ENCODE measurements around the gene MMP20.

GRCh38 chr11:102622258-102622657 is 2.9 kb downstream of the MMP20 start:
- TF ChIP-seq CTCF (IDR thresholded peaks at IDR 0.05; ENCODE audit: low read length) (no peak), EZH2 (IDR thresholded peaks at IDR 0.05; ENCODE audit: borderline replicate concordance, low read length) (no peak)
